Measurements from ENCODE around the gene PNKP. TPM values are rescaled to one million over a fixed set of nuclear protein-coding genes. Genes with fewer than 3 reads are reported as not detected.

Gene PNKP
- total RNA-seq, 1 donor from 2014 or later, result 81.3 TPM

Small RNAs within 50 kb of the gene (microRNA-seq; reads per million reads assigned to microRNA genes)
- gene MIR4749 (ENCODE audit: unreplicated experiment), result 20.9 reads per million, percentile 59 among the genes with 10 or more reads in this experiment
- 15.0 reads per million, percentile 55 among the genes with 10 or more reads in this experiment for gene MIR4750 (ENCODE audit: unreplicated experiment)
- gene MIR6800 (ENCODE audit: unreplicated experiment), result 2.5 reads per million, percentile 17 among the genes with 10 or more reads in this experiment

Other genes with a start within 250 kb of the PNKP start
- 4.7 TPM for gene RRAS, start 227.4 kb downstream of the PNKP start, total RNA-seq (ENCODE audit: unreplicated experiment)
- 84.4 TPM for gene SCAF1, start 225.4 kb downstream of the PNKP start, total RNA-seq (ENCODE audit: unreplicated experiment)
- 40.1 TPM for gene IRF3, start 201.7 kb downstream of the PNKP start, total RNA-seq (ENCODE audit: unreplicated experiment)
- gene BCL2L12, start 201.6 kb downstream of the PNKP start, total RNA-seq (ENCODE audit: unreplicated experiment), result 7.5 TPM
- gene PRMT1, start 190.3 kb downstream of the PNKP start, total RNA-seq (ENCODE audit: unreplicated experiment), result 177 TPM
- 3.2 TPM for gene ADM5, start 178.0 kb downstream of the PNKP start, total RNA-seq (ENCODE audit: unreplicated experiment)
- gene CPT1C, start 176.5 kb downstream of the PNKP start, total RNA-seq (ENCODE audit: unreplicated experiment), result 133 TPM
- not detected for gene TSKS, start 104.3 kb downstream of the PNKP start, total RNA-seq (ENCODE audit: unreplicated experiment)
- gene AP2A1, start 100.6 kb downstream of the PNKP start, total RNA-seq (ENCODE audit: unreplicated experiment), result 175 TPM
- gene FUZ, start 54.3 kb downstream of the PNKP start, total RNA-seq (ENCODE audit: unreplicated experiment), result 13.6 TPM
- 51.0 TPM for gene MED25, start 49.3 kb downstream of the PNKP start, total RNA-seq (ENCODE audit: unreplicated experiment)
- gene PTOV1, start 16.4 kb downstream of the PNKP start, total RNA-seq (ENCODE audit: unreplicated experiment), result 342 TPM
- gene AKT1S1, start 9.8 kb upstream of the PNKP start, total RNA-seq (ENCODE audit: unreplicated experiment), result 23.7 TPM
- gene TBC1D17, start 10.1 kb upstream of the PNKP start, total RNA-seq (ENCODE audit: unreplicated experiment), result 56.8 TPM
- 0.59 TPM for gene IL4I1, start 29.3 kb upstream of the PNKP start, total RNA-seq (ENCODE audit: unreplicated experiment)
- 138 TPM for gene ATF5, start 61.6 kb upstream of the PNKP start, total RNA-seq (ENCODE audit: unreplicated experiment)
- gene NUP62, start 61.9 kb upstream of the PNKP start, total RNA-seq (ENCODE audit: unreplicated experiment), result 65.4 TPM
- gene SIGLEC11, start 93.6 kb upstream of the PNKP start, total RNA-seq (ENCODE audit: unreplicated experiment), result not detected
- gene VRK3, start 157.8 kb upstream of the PNKP start, total RNA-seq (ENCODE audit: unreplicated experiment), result 44.5 TPM
- gene ZNF473, start 158.4 kb upstream of the PNKP start, total RNA-seq (ENCODE audit: unreplicated experiment), result 13.4 TPM